Measurements from ENCODE around the gene FNTB. TPM values are rescaled to one million over a fixed set of nuclear protein-coding genes. Genes with fewer than 3 reads are reported as not detected.

Gene FNTB
- polyA plus RNA-seq, 1 donor from 2014 or later, result 6.7 TPM

- H3K27ac ChIP-seq (ENCODE audit: low read length), result no peak overlapping the region
- no peak overlapping the region for H3K4me2 ChIP-seq (ENCODE audit: low read length)
Measured at GRCh38 chr14:65001723-65002122, 15.0 kb downstream of the FNTB start.

GRCh38 chr14:65002586-65003210 lies 16.0 kb downstream of the FNTB start:
- Histone ChIP-seq H4K20me1 (ENCODE audit: insufficient read depth) (no peaks in the 10 kb centered on the region), H3K9ac (ENCODE audit: low read length) (no peak overlapping the region), H2AFZ (ENCODE audit: low read depth, low read length) (no peak overlapping the region), H3F3A (ENCODE audit: insufficient read depth, low read length, poor library complexity, severe bottlenecking) (no peaks in the 10 kb centered on the region), H3K4me2 (ENCODE audit: low read length) (no peak overlapping the region), H3K27ac (ENCODE audit: low read length) (no peak overlapping the region), H3K79me2 (replicated peaks; ENCODE audit: insufficient read depth, low read length) (peaks cover 7% of the 10 kb centered on the region), H3K9me2 (ENCODE audit: insufficient read depth, low read length) (no peaks in the 10 kb centered on the region), H3K9me3 (ENCODE audit: low read length) (no peaks in the 10 kb centered on the region), H3K27me3 (ENCODE audit: insufficient read depth, low read depth, low read length) (no peaks in the 10 kb centered on the region), H3K4me3 (ENCODE audit: low read length) (no peak overlapping the region), H3K36me3 (ENCODE audit: insufficient read depth, low read length) (no peaks in the 10 kb centered on the region)
- no peak for TF ChIP-seq TAF1 (IDR thresholded peaks at IDR 0.05; ENCODE audit: low read depth)
- TF ChIP-seq MXI1 (conservative IDR thresholded peaks at IDR 0.05; ENCODE audit: poor library complexity, severe bottlenecking), result no peak
- TF ChIP-seq RAD21 (conservative IDR thresholded peaks at IDR 0.05), result no peak
- TF ChIP-seq REST (IDR thresholded peaks at IDR 0.05; ENCODE audit: borderline replicate concordance), result no peak
- TF ChIP-seq CTCF (IDR thresholded peaks at IDR 0.05; ENCODE audit: poor library complexity, severe bottlenecking), result no peak
- no peak for TF ChIP-seq SMC3 (conservative IDR thresholded peaks at IDR 0.05; ENCODE audit: poor library complexity)

More at GRCh38 chr14:65001723-65002122, 15.0 kb downstream of the FNTB start:
- no peaks in the 10 kb centered on the region for H4K20me1 ChIP-seq (ENCODE audit: insufficient read depth)
- H3K4me3 ChIP-seq (ENCODE audit: low read length), result no peak overlapping the region
- no peak overlapping the region for H3K9ac ChIP-seq (ENCODE audit: low read length)
- no peaks in the 10 kb centered on the region for H3K9me3 ChIP-seq (ENCODE audit: low read length)
- H3K9me2 ChIP-seq (ENCODE audit: insufficient read depth, low read length), result no peaks in the 10 kb centered on the region
- peaks cover 7% of the 10 kb centered on the region for H3K79me2 ChIP-seq (replicated peaks; ENCODE audit: insufficient read depth, low read length)
- no peaks in the 10 kb centered on the region for H3K36me3 ChIP-seq (ENCODE audit: insufficient read depth, low read length)
- no peak for TF ChIP-seq CTCF (IDR thresholded peaks at IDR 0.05; ENCODE audit: poor library complexity, severe bottlenecking)
- TF ChIP-seq SMC3 (conservative IDR thresholded peaks at IDR 0.05; ENCODE audit: poor library complexity), result no peak
- TF ChIP-seq POLR2AphosphoS5 (IDR thresholded peaks at IDR 0.05), result no peak
- TF ChIP-seq MXI1 (conservative IDR thresholded peaks at IDR 0.05; ENCODE audit: poor library complexity, severe bottlenecking), result no peak
- TF ChIP-seq TAF1 (IDR thresholded peaks at IDR 0.05; ENCODE audit: low read depth), result no peak
- TF ChIP-seq EZH2 (IDR thresholded peaks at IDR 0.05; ENCODE audit: borderline replicate concordance, insufficient read depth, low read length, poor library complexity, severe bottlenecking), result no peak
- TF ChIP-seq EP300 (conservative IDR thresholded peaks at IDR 0.05; ENCODE audit: poor library complexity, severe bottlenecking), result no peak
- TF ChIP-seq REST (IDR thresholded peaks at IDR 0.05; ENCODE audit: borderline replicate concordance), result no peak
- no peak for TF ChIP-seq RAD21 (conservative IDR thresholded peaks at IDR 0.05)
- H2AFZ ChIP-seq (ENCODE audit: low read depth, low read length), result no peak overlapping the region
- no peaks in the 10 kb centered on the region for H3F3A ChIP-seq (ENCODE audit: insufficient read depth, low read length, poor library complexity, severe bottlenecking)
- no peaks in the 10 kb centered on the region for H3K27me3 ChIP-seq (ENCODE audit: insufficient read depth, low read depth, low read length)
